ENCODE results near the gene RIMBP2.

RIMBP2 gene

GRCh38 chr12:130465046-130465445 lies 251.1 kb downstream of the RIMBP2 start:
- Histone ChIP-seq H3K27ac (no peak overlapping the region), H3K4me3 (no peak overlapping the region)
- TF ChIP-seq CTCF (IDR thresholded peaks at IDR 0.05), result no peak
- DNase-seq (ENCODE audit: low spot score), result no peak

GRCh38 chr12:130463818-130464670 lies 252.1 kb downstream of the RIMBP2 start:
- no peak overlapping the region for H3K4me3 ChIP-seq
- H3K27ac ChIP-seq, result no peak overlapping the region
- no peak for DNase-seq (ENCODE audit: low spot score)
- no peak for TF ChIP-seq CTCF (IDR thresholded peaks at IDR 0.05)

DNA sequence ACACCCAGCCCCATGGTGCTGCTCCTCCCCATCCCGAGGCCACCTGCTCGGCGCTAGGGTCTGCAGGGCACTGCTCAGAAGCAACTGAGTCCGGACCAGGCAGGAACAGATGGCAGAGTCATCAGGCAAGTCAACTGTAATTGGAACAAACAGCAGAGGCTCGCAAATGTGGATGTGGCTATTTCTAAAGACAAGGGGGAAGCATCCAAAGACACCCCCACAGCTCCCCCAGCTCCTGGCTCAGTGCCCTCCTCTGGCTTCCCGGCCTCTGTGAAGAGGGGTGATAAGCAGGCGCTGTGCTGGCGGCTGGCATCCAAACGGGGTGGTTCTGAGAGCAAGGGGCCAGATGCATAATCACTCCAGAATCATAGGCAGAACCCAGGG lies 252.8 kb downstream of the RIMBP2 start:
- TF ChIP-seq CTCF (IDR thresholded peaks at IDR 0.05), result no peak
- no peak for DNase-seq (ENCODE audit: low spot score)
- no peak overlapping the region for H3K4me3 ChIP-seq
- H3K27ac ChIP-seq, result no peak overlapping the region

DNA sequence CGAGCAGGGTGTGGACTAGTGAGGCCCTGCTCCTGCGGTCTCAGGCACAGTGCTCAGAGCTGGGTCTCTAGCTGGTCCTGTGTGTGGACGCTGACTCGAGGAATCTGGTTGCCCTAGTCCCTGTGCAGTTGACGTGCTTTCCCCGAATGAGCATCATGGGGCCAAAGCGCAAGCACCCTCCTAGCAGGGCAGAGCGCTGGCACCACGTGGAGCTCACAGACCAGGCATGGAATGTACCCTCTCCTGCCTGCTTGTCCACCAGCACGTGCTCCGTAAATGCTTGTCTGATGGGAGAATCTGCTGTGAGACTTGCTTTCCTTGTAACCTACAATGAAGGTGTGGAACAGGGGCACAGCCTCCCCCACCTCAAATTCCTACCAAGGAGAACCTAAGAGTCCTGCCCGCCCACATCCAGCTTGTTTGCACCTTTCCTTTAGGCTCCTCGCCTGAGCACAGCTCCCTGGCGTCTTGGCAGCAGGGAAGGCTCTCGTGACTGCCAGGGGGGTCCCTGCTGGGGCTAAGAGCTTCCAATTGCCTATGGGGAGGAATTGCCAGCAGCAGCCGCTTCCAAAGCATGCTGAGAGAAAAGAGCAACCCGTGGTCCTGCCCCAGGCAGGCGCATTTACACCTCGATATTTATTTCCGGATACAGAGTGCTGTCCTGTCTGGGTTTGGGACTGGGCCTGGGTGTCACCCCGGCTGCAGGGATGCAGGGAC lies 253.4 kb downstream of the RIMBP2 start:
- TF ChIP-seq CTCF (IDR thresholded peaks at IDR 0.05), result no peak
- no peak overlapping the region for H3K4me3 ChIP-seq
- DNase-seq (ENCODE audit: low spot score), result no peak

GRCh38 chr12:130461839-130462557 lies 254.1 kb downstream of the RIMBP2 start:
- TF ChIP-seq CTCF (IDR thresholded peaks at IDR 0.05), result no peak
- Histone ChIP-seq H3K4me3 (no peak overlapping the region), H3K27ac (no peak overlapping the region)
- no peak for DNase-seq (ENCODE audit: low spot score)

More for the DNA sequence above, 253.4 kb downstream of the RIMBP2 start:
- no peak overlapping the region for H3K27ac ChIP-seq

GRCh38 chr12:130461447-130461815 lies 254.7 kb downstream of the RIMBP2 start:
- DNase-seq (ENCODE audit: low spot score), result no peak
- Histone ChIP-seq H3K27ac (no peak overlapping the region), H3K4me3 (no peak overlapping the region)
- TF ChIP-seq CTCF (IDR thresholded peaks at IDR 0.05), result no peak
